Common myeloid progenitor, CD34-positive (primary cell): ENCODE measurements around the gene CGN.
A peak's percentile ranks its signal among the peaks of the same experiment; 100 is the strongest.

Experiments
- CTCF ChIA-PET: fragments of 350-600 bp; sonication (Branson Sonifier 250); formaldehyde crosslinking; loops from one replicate; lab custom pipeline; 2021; ENCODE audit warnings: antibody characterized with exemption; lab: Charles Lee
- POLR2A ChIA-PET: fragments of 350-600 bp; sonication (Branson Sonifier 250); formaldehyde crosslinking; loops from one replicate; lab custom pipeline; 2021; ENCODE audit warnings: antibody characterized with exemption; lab: Charles Lee
- DNase-seq, 3 donors: peaks; one replicate each; pipeline versions ENCODE4 v3.0.0 to v3.0.0-alpha.2; 2013
- H3K27ac ChIP-seq, 2 experiments: 1 replicate in 1 of 2; 2 replicates in 1 of 2; pipeline ENCODE4 v1.7.0; 2013; ENCODE audit warnings: inconsistent platforms in 2 of 2, low read length in 2 of 2, mild to moderate bottlenecking in 2 of 2, low read depth in 1 of 2, moderate library complexity in 1 of 2; ENCODE audit not compliant: severe bottlenecking in 2 of 2, insufficient read depth in 1 of 2, poor library complexity in 1 of 2
- H3K27me3 ChIP-seq, 5 experiments: replicated peaks in 2 of 5; 1 replicate in 3 of 5; 2 replicates in 2 of 5; pipeline versions ENCODE4 v1.6.1 to v1.7.0; 2013; ENCODE audit warnings: low read length in 4 of 5, mild to moderate bottlenecking in 2 of 5, moderate library complexity in 2 of 5, inconsistent platforms in 1 of 5; ENCODE audit not compliant: insufficient read depth in 5 of 5, control insufficient read depth in 4 of 5
- H3K36me3 ChIP-seq, 4 experiments: 1 replicate in 2 of 4; 2 replicates in 2 of 4; pipeline versions ENCODE4 v1.6.1 to v1.7.0; 2013; ENCODE audit warnings: low read length in 3 of 4, control low read depth in 1 of 4, mild to moderate bottlenecking in 1 of 4; ENCODE audit not compliant: control insufficient read depth in 4 of 4, insufficient read depth in 4 of 4
- H3K4me1 ChIP-seq, 4 experiments: 1 replicate in 3 of 4; 2 replicates in 1 of 4; pipeline versions ENCODE4 v1.6.1 to v1.7.1; 2013; ENCODE audit warnings: low read length in 3 of 4, mild to moderate bottlenecking in 3 of 4, control low read depth in 1 of 4, inconsistent platforms in 1 of 4, moderate library complexity in 1 of 4; ENCODE audit not compliant: control insufficient read depth in 4 of 4, insufficient read depth in 4 of 4; ENCODE audit errors: control extremely low read depth in 1 of 4
- H3K4me3 ChIP-seq, 7 experiments: 1 replicate in 4 of 7; 2 replicates in 3 of 7; pipeline versions ENCODE4 v1.5.1 to v1.7.0; 2013; ENCODE audit warnings: mild to moderate bottlenecking in 7 of 7, low read length in 6 of 7, moderate library complexity in 6 of 7, inconsistent platforms in 2 of 7, low read depth in 2 of 7, control low read depth in 1 of 7; ENCODE audit not compliant: insufficient read depth in 4 of 7, control insufficient read depth in 1 of 7; ENCODE audit errors: extremely low read depth in 1 of 7
- H3K9me3 ChIP-seq, 5 experiments: 1 replicate in 4 of 5; 2 replicates in 1 of 5; pipeline versions ENCODE4 v1.6.1 to v1.7.1; 2013; ENCODE audit warnings: low read length in 4 of 5, mild to moderate bottlenecking in 2 of 5, inconsistent platforms in 1 of 5, low read depth in 1 of 5, moderate library complexity in 1 of 5; ENCODE audit not compliant: control insufficient read depth in 4 of 5, insufficient read depth in 2 of 5; ENCODE audit errors: control extremely low read depth in 1 of 5
- WGBS: methylation state at CpG from one replicate; pipeline ENCODE4 v1.1.5; 2013; ENCODE audit not compliant: insufficient coverage; 5-methylcytosine and 5-hydroxymethylcytosine counted together

Gene CGN

DNA sequence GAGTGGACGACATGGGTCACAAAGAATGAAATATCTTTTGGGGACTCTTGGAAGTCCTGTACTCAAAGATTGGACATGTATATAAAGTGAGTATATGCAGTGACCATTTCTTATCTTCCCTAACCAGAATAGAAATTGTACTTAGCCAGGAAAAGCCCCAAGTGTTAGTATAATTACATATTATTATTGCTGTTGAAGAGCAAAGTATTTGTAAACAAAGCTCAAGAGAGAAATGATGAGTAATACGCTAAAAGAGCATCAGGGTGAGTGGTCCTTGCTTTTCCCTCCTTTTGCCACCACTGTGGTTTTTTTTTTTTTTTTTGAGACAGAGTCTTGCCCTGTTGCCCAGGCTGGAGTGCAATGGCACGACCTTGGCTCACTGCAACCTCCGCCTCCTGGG, 6.4 kb upstream of the CGN start:
- CTCF ChIA-PET, result interaction anchor here (0.6 to 2.7 kb wide), 2 partner anchors 12 to 19 kb away, joined by 3 to 6 read pairs; no protein-coding TSS in a partner anchor
- 100% methylated on average over 2 of the region's 4 CpGs for whole genome bisulfite sequencing
- POLR2A ChIA-PET, result no interaction called here

DNA sequence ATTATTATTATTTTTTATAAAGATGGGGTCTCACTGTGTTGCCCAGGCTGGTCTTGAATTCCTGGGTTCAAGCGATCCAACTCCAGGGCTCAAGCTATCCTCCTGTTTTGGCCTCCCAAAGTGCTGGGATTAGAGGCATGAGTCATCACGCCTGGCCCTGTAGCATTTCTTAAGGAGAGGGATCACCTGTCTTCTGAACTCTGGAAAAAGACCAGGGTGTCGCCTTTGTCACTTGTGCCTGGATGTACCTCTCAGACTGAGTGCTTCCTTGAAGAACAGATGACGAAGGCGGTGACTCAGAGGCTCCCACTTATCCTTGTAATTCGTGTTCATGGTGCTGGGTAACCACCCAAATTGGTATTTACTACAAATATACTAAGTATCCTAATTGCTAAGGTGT, 2.4 kb upstream of the CGN start:
- ChIA-PET POLR2A (interaction anchor here (0.7 kb wide), 1 partner anchor 8 kb away, joined by 4 read pairs; no protein-coding TSS in a partner anchor), CTCF (no interaction called here)
- no peak for DNase-seq
- Histone ChIP-seq H3K4me1 (peaks cover 10 to 32% (median 23%) of the 10 kb centered on the region in 4 experiments), H3K36me3 (no peaks in the 10 kb centered on the region), H3K9me3 (no peaks in the 10 kb centered on the region), H3K27ac (no peak overlapping the region), H3K27me3 (peaks cover 0 to 15% (median 10%) of the 10 kb centered on the region in 5 experiments), H3K4me3 (no peak overlapping the region)
- WGBS, result 94% methylated on average over 3 of the region's 6 CpGs

More for the DNA sequence above, 6.4 kb upstream of the CGN start:
- H3K4me1 ChIP-seq, result no peaks in the 10 kb centered on the region
- no peaks in the 10 kb centered on the region for H3K9me3 ChIP-seq
- H3K4me3 ChIP-seq, result no peak overlapping the region
- no peaks in the 10 kb centered on the region for H3K36me3 ChIP-seq
- no peak overlapping the region for H3K27ac ChIP-seq
- no peak for DNase-seq
- H3K27me3 ChIP-seq, result peaks cover 0 to 4% (median 0%) of the 10 kb centered on the region in 5 experiments

- no peaks in the 10 kb centered on the region for H3K36me3 ChIP-seq
- CTCF ChIA-PET, result interaction anchor here (1.3 to 2.2 kb wide), 2 partner anchors 9 to 65 kb away, joined by 3 to 8 read pairs; no protein-coding TSS in a partner anchor
- H3K4me1 ChIP-seq, result peaks cover 10 to 33% (median 24%) of the 10 kb centered on the region in 4 experiments
- no peaks in the 10 kb centered on the region for H3K9me3 ChIP-seq
- no peak for DNase-seq
- peaks cover 0 to 15% (median 10%) of the 10 kb centered on the region in 5 experiments for H3K27me3 ChIP-seq
- 97% methylated on average over 11 of the region's 15 CpGs for whole genome bisulfite sequencing
- no peak overlapping the region for H3K4me3 ChIP-seq
- POLR2A ChIA-PET, result interaction anchor here (0.7 kb wide), 1 partner anchor 9 kb away, joined by 3 read pairs; no protein-coding TSS in a partner anchor
- no peak overlapping the region for H3K27ac ChIP-seq
These were observed 1.7 kb upstream of the CGN start for GRCh38 chr1:151509350-151510019.

GRCh38 chr1:151510020-151510405, 1.2 kb upstream of the CGN start:
- ChIA-PET CTCF (interaction anchor here (1.3 to 2.2 kb wide), 3 partner anchors 9 to 66 kb away, joined by 3 to 8 read pairs (median 5); no protein-coding TSS in a partner anchor), POLR2A (interaction anchor here (0.7 kb wide), 1 partner anchor 9 kb away, joined by 3 read pairs; no protein-coding TSS in a partner anchor)
- H3K4me3 ChIP-seq, result peak overlapping the region in 4 of 7 experiments; percentile 79 to 86 (median 83)
- H3K27me3 ChIP-seq, result peaks cover 0 to 15% (median 10%) of the 10 kb centered on the region in 5 experiments
- H3K4me1 ChIP-seq, result peaks cover 10 to 33% (median 24%) of the 10 kb centered on the region in 4 experiments
- no peak for DNase-seq
- 80% methylated on average over 6 of the region's 9 CpGs for WGBS
- H3K36me3 ChIP-seq, result no peaks in the 10 kb centered on the region
- H3K27ac ChIP-seq, result no peak overlapping the region
- no peaks in the 10 kb centered on the region for H3K9me3 ChIP-seq

DNA sequence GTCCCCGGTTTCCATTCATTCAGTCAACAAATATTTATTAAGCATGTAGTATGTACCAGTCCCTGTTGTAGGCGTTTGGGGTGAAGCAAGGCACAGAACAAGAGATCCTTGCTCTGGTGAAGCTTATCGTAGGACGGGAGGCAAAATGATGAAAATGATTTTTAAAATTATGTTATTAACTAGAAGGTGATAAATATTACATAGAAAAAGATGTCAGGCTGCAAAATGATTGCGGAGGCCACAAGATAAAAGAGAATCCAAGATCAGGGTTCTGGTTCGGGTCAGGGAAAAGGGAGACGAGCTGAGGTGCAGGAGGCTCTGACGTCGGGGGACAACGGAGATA, 602 bp upstream of the CGN start:
- Histone ChIP-seq H3K27ac (no peak overlapping the region), H3K4me1 (peaks cover 10 to 33% (median 24%) of the 10 kb centered on the region in 4 experiments), H3K36me3 (no peaks in the 10 kb centered on the region), H3K27me3 (peaks cover 0 to 15% (median 10%) of the 10 kb centered on the region in 5 experiments), H3K9me3 (no peaks in the 10 kb centered on the region), H3K4me3 (peak overlapping the region; percentile 52 to 86 (median 80))
- DNase-seq, result no peak
- CTCF ChIA-PET, result interaction anchor here (1.3 to 2.2 kb wide), 5 partner anchors 9 to 66 kb away, joined by 3 to 8 read pairs (median 5); no protein-coding TSS in a partner anchor
- 2% methylated on average over 9 of the region's 10 CpGs for WGBS
- POLR2A ChIA-PET, result interaction anchor here (0.6 to 0.7 kb wide), 2 partner anchors 10 to 482 kb away, joined by 3 read pairs; no protein-coding TSS in a partner anchor

DNA sequence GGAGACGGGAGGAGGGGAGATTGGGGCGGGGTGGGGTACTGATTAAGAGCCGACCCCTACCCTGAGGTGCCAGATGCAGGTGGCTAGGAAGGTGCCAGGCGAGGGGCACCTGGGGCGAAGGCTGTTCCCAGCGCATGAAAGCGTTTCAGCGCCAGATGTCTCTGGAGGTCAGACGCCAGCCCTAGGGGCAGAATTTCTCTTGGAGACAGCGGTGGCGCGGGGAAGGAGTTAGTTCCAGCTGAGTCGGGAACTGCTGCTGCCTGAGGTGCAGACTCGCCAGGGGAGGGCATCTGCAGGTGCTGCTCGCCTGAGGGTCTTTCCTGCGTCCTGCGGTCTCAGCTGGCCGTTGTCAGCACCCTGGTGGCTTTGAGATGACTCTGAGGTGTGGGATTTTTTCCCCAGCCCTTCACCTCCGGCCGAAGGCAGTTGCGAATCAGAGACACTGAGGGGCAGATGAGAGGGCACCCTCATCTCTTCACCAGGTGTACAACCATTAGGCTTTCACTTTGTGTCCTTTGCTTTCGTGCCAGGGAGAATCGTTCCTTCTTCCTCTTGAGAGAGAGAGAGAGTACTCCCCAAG, 539 bp downstream of the CGN start:
- Histone ChIP-seq H3K27me3 (peaks cover 0 to 15% (median 10%) of the 10 kb centered on the region in 5 experiments), H3K4me1 (peaks cover 10 to 33% (median 24%) of the 10 kb centered on the region in 4 experiments), H3K9me3 (no peaks in the 10 kb centered on the region), H3K27ac (no peak overlapping the region), H3K36me3 (no peaks in the 10 kb centered on the region), H3K4me3 (peak overlapping the region; percentile 13 to 86 (median 77))
- DNase-seq, result peak; percentile 25 to 57 (median 47)
- POLR2A ChIA-PET, result no interaction called here
- CTCF ChIA-PET, result interaction anchor here (1.3 to 2.2 kb wide), 4 partner anchors 8 to 25 kb away, joined by 3 to 8 read pairs (median 5); no protein-coding TSS in a partner anchor
- WGBS, result 0% methylated on average over 20 of the region's 23 CpGs
